ENCODE data around the gene ARFGEF3. TPM values are rescaled to one million over a fixed set of nuclear protein-coding genes. Genes with fewer than 3 reads are reported as not detected.
"Not testable (repeated sequence)": the region's sequence is repeated elsewhere in the genome, so short reads cannot be mapped to it uniquely, and the experiment has no call there.

The ARFGEF3 gene
- polyA plus RNA-seq, 4 donors, result 4.8 to 6.9 (median 6.3) TPM

GRCh38 chr6:138263963-138264362, 102.2 kb downstream of the ARFGEF3 start:
- no peak for DNase-seq (ENCODE audit: low read depth in 4 of 4, low spot score in 2 of 4)

DNA sequence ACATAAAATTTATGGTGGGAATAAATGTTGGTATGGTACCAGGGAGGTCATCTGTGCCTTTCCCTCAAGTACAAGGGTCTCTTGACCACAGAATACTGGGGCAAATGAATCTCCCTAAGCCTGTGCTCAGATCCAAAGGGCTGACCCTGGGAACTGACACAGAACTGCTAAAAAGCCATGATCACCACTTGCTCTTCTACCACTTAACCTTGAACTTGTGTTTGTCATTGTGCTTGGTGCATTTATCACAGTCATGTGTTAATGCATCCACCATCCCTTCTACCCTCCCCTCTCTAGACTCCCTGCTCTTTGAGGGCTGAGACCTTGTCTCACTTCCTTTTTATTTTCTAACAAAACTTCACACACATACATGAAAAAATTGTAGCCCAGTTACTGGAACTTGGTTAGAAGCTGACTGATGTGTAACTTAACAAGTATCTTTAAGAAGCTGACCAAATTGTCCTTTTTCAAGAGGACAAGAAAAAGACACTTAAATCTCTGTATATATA, 102.7 kb downstream of the ARFGEF3 start:
- DNase-seq (ENCODE audit: low read depth in 4 of 4, low spot score in 2 of 4), result no peak

GRCh38 chr6:138266095-138266494, 104.4 kb downstream of the ARFGEF3 start:
- no peak for DNase-seq (ENCODE audit: low read depth in 4 of 4, low spot score in 2 of 4)

GRCh38 chr6:138267971-138268895, 106.5 kb downstream of the ARFGEF3 start:
- DNase-seq (ENCODE audit: low read depth in 4 of 4, low spot score in 2 of 4), result no peak

DNA sequence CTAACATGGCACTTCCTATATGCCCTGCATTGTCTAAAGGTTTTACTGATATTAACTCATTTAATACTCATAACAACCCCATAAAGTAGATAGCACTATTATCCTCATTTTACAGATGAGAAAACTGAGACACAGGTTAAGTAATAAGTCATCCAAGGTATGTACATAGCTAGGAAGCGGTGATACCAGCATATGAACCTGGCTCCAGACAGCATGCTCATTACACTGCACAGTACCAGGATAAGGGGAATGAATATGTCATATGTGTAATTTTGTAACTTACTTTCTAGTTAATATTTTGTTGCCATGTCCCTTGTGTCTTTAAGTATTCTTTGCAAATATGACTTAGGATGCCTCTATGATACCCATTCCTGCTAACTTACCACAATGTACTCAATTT, 109.7 kb downstream of the ARFGEF3 start:
- no peak for DNase-seq (ENCODE audit: low read depth in 4 of 4, low spot score in 2 of 4)

- no peak for DNase-seq (ENCODE audit: low read depth in 4 of 4, low spot score in 2 of 4)
Observed at GRCh38 chr6:138272533-138273315, 111.0 kb downstream of the ARFGEF3 start.

GRCh38 chr6:138275976-138276375, 114.2 kb downstream of the ARFGEF3 start:
- no peak for DNase-seq (ENCODE audit: low read depth in 4 of 4, low spot score in 2 of 4)

- DNase-seq (ENCODE audit: low read depth in 4 of 4, low spot score in 2 of 4), result no peak
Observed at GRCh38 chr6:138277835-138278234, 116.1 kb downstream of the ARFGEF3 start.

DNA sequence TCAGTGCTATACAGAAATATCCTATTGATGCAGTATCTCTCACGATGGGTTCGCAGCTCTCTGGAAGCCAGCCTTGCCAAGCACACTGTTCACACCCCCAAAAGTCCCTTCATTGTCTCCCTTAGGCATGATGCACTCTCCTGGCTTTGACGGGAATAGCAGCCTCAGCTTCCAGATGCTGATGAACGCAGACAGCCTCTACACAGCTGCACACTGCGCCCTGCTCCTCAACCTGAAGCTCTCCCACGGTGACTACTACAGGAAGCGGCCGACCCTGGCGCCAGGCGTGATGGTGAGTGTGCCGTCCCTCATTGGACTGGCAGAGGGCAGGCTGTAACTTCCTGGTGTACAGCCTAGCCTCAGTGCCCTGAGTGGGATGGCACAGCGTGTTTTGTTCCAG, 116.6 kb downstream of the ARFGEF3 start:
- no peak for DNase-seq (ENCODE audit: low read depth in 4 of 4, low spot score in 2 of 4)

GRCh38 chr6:138285800-138286199, 124.1 kb downstream of the ARFGEF3 start:
- DNase-seq (ENCODE audit: low read depth in 4 of 4, low spot score in 2 of 4), result no peak

- DNase-seq (ENCODE audit: low read depth in 4 of 4, low spot score in 2 of 4), result no peak
Observed at GRCh38 chr6:138286698-138287097, 125.0 kb downstream of the ARFGEF3 start.

- DNase-seq (ENCODE audit: low read depth in 4 of 4, low spot score in 2 of 4), result no peak
Observed at GRCh38 chr6:138287144-138287955, 125.6 kb downstream of the ARFGEF3 start.

- DNase-seq (ENCODE audit: low read depth in 4 of 4, low spot score in 2 of 4), result not testable (repeated sequence)
Observed at GRCh38 chr6:138288428-138289085, 126.8 kb downstream of the ARFGEF3 start.

DNA sequence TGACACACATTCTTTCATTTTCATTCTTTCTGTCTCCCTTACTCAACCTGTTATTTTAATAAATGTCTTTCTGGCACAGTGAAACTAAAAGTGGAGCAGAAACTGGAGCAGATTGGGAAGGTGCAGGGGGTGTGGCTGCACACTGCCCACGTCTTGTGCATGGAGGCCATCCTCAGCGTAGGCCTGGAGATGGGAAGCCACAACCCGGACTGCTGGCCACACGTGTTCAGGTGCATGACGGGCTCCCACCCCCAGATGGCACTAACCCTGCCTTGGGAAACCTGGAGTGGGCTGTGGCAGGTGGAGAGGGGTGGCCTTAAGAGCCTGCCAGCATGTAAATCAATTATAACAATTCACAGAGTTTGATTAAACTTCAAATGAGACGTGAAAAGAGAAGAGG, 128.0 kb downstream of the ARFGEF3 start:
- DNase-seq (ENCODE audit: low read depth in 4 of 4, low spot score in 2 of 4), result no peak

GRCh38 chr6:138290423-138290962, 128.8 kb downstream of the ARFGEF3 start:
- no peak for DNase-seq (ENCODE audit: low read depth in 4 of 4, low spot score in 2 of 4)

DNA sequence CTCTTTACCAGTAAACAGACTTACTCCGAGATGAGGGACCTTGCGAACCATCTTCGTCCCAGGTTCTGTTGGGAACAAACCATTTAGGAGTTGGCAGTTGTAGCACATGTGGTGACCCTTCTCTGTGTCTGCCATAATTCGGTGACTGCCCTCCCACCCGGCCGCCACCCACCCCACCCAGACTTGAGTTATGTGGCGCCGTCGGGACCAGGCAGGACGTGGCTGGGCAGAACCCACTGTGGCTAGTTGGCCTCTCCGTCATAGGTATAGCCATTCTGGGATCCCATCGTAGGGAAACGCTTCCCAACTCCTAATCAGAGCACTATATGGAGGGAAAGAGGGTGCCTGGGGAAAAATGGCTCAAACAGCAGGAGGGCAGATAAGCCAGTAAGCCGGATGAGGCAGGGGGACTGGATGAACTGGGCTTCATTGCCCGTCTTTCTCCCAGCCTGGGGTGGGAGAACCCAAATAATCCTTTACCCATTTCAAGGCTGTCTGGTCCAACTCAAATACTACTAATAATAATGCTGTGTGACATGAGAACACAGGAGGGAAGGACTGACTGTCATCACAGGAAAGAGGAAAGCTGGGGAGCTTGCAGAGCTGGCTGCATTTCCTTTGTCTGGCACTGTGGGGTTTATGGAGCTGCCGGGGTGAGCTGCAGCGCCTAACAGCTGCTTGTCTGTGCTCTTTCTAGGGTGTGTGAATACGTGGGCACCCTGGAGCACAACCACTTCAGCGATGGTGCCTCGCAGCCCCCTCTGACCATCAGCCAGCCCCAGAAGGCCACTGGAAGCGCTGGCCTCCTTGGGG, 129.5 kb downstream of the ARFGEF3 start:
- DNase-seq (ENCODE audit: low read depth in 4 of 4, low spot score in 2 of 4), result no peak

DNA sequence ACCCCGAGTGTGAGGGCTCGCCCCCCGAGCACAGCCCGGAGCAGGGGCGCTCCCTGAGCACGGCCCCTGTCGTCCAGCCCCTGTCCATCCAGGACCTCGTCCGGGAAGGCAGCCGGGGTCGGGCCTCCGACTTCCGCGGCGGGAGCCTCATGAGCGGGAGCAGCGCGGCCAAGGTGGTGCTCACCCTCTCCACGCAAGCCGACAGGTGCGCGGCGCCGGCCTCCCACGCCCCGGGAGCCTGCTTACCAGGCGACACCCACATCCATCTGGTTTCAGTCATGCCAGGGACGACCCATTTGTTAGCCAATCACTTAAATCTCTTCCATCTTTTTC, 130.1 kb downstream of the ARFGEF3 start:
- DNase-seq (ENCODE audit: low read depth in 4 of 4, low spot score in 2 of 4), result no peak

- DNase-seq (ENCODE audit: low read depth in 4 of 4, low spot score in 2 of 4), result no peak
Observed at GRCh38 chr6:138292482-138292881, 130.7 kb downstream of the ARFGEF3 start.
